ENCODE data around the gene TXNDC2.

The TXNDC2 gene

GRCh38 chr18:9925369-9925768 is 39.6 kb downstream of the TXNDC2 start:
- no peak overlapping the region for H3K27ac ChIP-seq
- TF ChIP-seq ZFX (IDR thresholded peaks at IDR 0.05; ENCODE audit: borderline replicate concordance) (no peak), CTCF (IDR thresholded peaks at IDR 0.05) (no peak)

DNA sequence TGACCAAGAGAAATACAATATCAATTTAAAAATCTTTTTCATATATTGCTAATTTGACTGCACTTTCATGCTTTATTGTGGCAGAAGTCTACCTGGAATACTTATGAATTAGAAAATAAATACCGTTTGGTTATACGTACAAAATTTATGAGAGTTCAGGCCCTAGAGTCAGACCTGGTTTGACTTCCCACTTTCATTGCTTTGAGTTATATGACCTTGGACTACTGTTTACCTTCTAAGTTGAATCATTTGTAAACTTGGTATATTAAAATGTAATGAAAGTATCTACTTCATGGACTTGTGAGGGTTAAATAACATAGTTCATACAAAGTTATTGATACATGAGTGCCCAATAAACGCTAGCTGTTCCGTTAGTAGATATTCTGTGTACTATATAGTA is 40.0 kb downstream of the TXNDC2 start:
- TF ChIP-seq ZFX (IDR thresholded peaks at IDR 0.05; ENCODE audit: borderline replicate concordance) (no peak), CTCF (IDR thresholded peaks at IDR 0.05) (no peak)
- H3K27ac ChIP-seq, result no peak overlapping the region

DNA sequence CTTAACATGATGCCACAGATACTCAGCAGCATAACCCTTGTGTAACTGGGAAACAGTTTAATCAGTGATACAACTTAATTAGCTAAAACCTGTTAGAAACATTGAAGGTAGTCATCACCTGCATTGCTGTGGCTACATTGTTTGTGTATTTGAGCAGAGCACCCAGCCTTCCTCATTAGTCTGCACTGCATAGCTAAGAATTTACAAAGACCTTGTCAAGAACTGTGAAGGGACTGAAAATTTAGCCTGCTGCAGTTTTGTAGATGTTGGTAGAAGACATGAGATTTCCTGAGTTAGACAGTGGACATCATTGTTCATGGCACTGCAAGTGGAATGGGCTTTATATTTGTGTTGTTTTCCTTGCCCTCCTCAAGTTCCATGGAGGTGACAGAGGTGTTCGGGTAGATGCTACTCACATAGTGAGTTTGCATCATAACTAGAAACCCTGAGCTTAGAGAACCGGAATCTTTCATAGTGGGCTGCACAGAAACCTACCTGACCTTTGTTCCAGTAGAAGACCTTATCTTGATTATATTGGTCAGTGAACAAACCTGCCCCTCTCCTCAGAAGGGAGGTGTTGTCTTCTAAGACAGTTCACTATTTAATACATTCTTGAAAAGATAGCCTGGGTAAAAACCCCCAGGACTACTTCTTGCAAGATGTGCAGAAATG is 40.6 kb downstream of the TXNDC2 start:
- no peak for TF ChIP-seq CTCF (IDR thresholded peaks at IDR 0.05)
- no peak overlapping the region for H3K27ac ChIP-seq

GRCh38 chr18:9926977-9927376 is 41.2 kb downstream of the TXNDC2 start:
- H3K27ac ChIP-seq, result no peak overlapping the region
- no peak for TF ChIP-seq CTCF (IDR thresholded peaks at IDR 0.05)
- TF ChIP-seq ZFX (IDR thresholded peaks at IDR 0.05; ENCODE audit: borderline replicate concordance), result no peak

GRCh38 chr18:9927392-9928063 is 41.8 kb downstream of the TXNDC2 start:
- H3K27ac ChIP-seq, result no peak overlapping the region
- TF ChIP-seq CTCF (IDR thresholded peaks at IDR 0.05), result no peak
- no peak for TF ChIP-seq ZFX (IDR thresholded peaks at IDR 0.05; ENCODE audit: borderline replicate concordance)

- no peak overlapping the region for H3K27ac ChIP-seq
- TF ChIP-seq ZFX (IDR thresholded peaks at IDR 0.05; ENCODE audit: borderline replicate concordance), result no peak
- no peak for TF ChIP-seq CTCF (IDR thresholded peaks at IDR 0.05)
Measured at GRCh38 chr18:9928646-9929259, 43.0 kb downstream of the TXNDC2 start.

- H3K27ac ChIP-seq, result no peak overlapping the region
- TF ChIP-seq CTCF (IDR thresholded peaks at IDR 0.05), result no peak
- TF ChIP-seq ZFX (IDR thresholded peaks at IDR 0.05; ENCODE audit: borderline replicate concordance), result no peak
Measured at GRCh38 chr18:9930299-9930884, 44.6 kb downstream of the TXNDC2 start.
